Stimulated activated CD4-positive, alpha-beta T cell treated with anti-CD3 and anti-CD28 coated beads, Interleukin-2, amount 100 ng/mL, for 24 hours (primary cell): Measurements from ENCODE around the gene PRDM5.

Experiments
- DNase-seq, 2 donors: peaks; one replicate each; pipeline ENCODE4 v3.0.0-alpha.2; 2020

Gene PRDM5

GRCh38 chr4:120902925-120903324, 19.6 kb downstream of the PRDM5 start:
- DNase-seq: no peak

- DNase-seq: no peak
Observed at GRCh38 chr4:120901731-120902130, 20.8 kb downstream of the PRDM5 start.

GRCh38 chr4:120897981-120898719, 24.4 kb downstream of the PRDM5 start:
- DNase-seq: no peak

- DNase-seq: no peak
Observed at GRCh38 chr4:120895554-120895953, 27.0 kb downstream of the PRDM5 start.

- DNase-seq: no peak
Observed at GRCh38 chr4:120893314-120893713, 29.2 kb downstream of the PRDM5 start.

- DNase-seq: no peak
Observed at GRCh38 chr4:120886191-120886590, 36.3 kb downstream of the PRDM5 start.

- no peak for DNase-seq
Observed at GRCh38 chr4:120881846-120882245, 40.7 kb downstream of the PRDM5 start.

GRCh38 chr4:120881351-120881750, 41.2 kb downstream of the PRDM5 start:
- DNase-seq: no peak

GRCh38 chr4:120877021-120877420, 45.5 kb downstream of the PRDM5 start:
- DNase-seq: no peak

- no peak for DNase-seq
Observed at GRCh38 chr4:120874792-120875774, 47.4 kb downstream of the PRDM5 start.

GRCh38 chr4:120873554-120873953, 49.0 kb downstream of the PRDM5 start:
- no peak for DNase-seq

GRCh38 chr4:120871173-120871572, 51.4 kb downstream of the PRDM5 start:
- DNase-seq: no peak

- peak in 1 of 2 donors; percentile 24 for DNase-seq
Observed at GRCh38 chr4:120870279-120870673, 52.2 kb downstream of the PRDM5 start.

GRCh38 chr4:120869613-120870278, 52.8 kb downstream of the PRDM5 start:
- DNase-seq: no peak

GRCh38 chr4:120867506-120867905, 55.0 kb downstream of the PRDM5 start:
- DNase-seq: no peak

GRCh38 chr4:120865985-120866384, 56.5 kb downstream of the PRDM5 start:
- DNase-seq: no peak

GRCh38 chr4:120864969-120865368, 57.6 kb downstream of the PRDM5 start:
- DNase-seq: no peak

GRCh38 chr4:120862432-120862831, 60.1 kb downstream of the PRDM5 start:
- no peak for DNase-seq

GRCh38 chr4:120861852-120862251, 60.7 kb downstream of the PRDM5 start:
- no peak for DNase-seq

GRCh38 chr4:120858776-120859175, 63.8 kb downstream of the PRDM5 start:
- no peak for DNase-seq

GRCh38 chr4:120857312-120857711, 65.2 kb downstream of the PRDM5 start:
- no peak for DNase-seq

GRCh38 chr4:120856294-120856693, 66.2 kb downstream of the PRDM5 start:
- DNase-seq: no peak

GRCh38 chr4:120855307-120856001, 67.1 kb downstream of the PRDM5 start:
- DNase-seq: no peak
